Cardiac fibroblast (primary cell): Measurements from ENCODE around the gene ZFP62.
A peak's percentile ranks its signal among the peaks of the same experiment; 100 is the strongest.
"Not testable (repeated sequence)": the region's sequence is repeated elsewhere in the genome, so short reads cannot be mapped to it uniquely, and the experiment has no call there.

Experiments used
- DNase-seq, 2 donors: peaks; one replicate each; pipeline versions ENCODE4 v3.0.0 to v3.0.0-alpha.2; 2010; ENCODE audit warnings: low read depth in 2 of 2
- H3K4me3 ChIP-seq, 2 donors: replicated peaks in 1 of 2; 1 replicate in 1 of 2; 2 replicates in 1 of 2; pipeline ENCODE4 v1.5.1; 2011; ENCODE audit warnings: low read depth in 2 of 2, low read length in 2 of 2, mild to moderate bottlenecking in 2 of 2, moderate library complexity in 1 of 2
- CTCF ChIP-seq: IDR thresholded peaks from one replicate; pipeline ENCODE4 v1.5.1; 2011; ENCODE audit warnings: low read depth, mild to moderate bottlenecking, low read length, inconsistent platforms

ZFP62 gene

GRCh38 chr5:180831139-180832093, 29.7 kb downstream of the ZFP62 start:
- peak; percentile 70 to 79 for DNase-seq
- TF ChIP-seq CTCF: no peak
- H3K4me3 ChIP-seq: peak overlapping the region; percentile 67 to 68

GRCh38 chr5:180830253-180831138, 30.6 kb downstream of the ZFP62 start:
- peak overlapping the region; percentile 67 to 68 for H3K4me3 ChIP-seq
- TF ChIP-seq CTCF: no peak
- peak; percentile 49 to 53 for DNase-seq

GRCh38 chr5:180829726-180830125, 31.4 kb downstream of the ZFP62 start:
- H3K4me3 ChIP-seq: no peak overlapping the region
- no peak for DNase-seq
- no peak for TF ChIP-seq CTCF

- H3K4me3 ChIP-seq: not testable (repeated sequence)
These were observed 32.1 kb downstream of the ZFP62 start for GRCh38 chr5:180828756-180829531.

GRCh38 chr5:180827374-180827773, 33.7 kb downstream of the ZFP62 start:
- not testable (repeated sequence) for DNase-seq, H3K4me3 ChIP-seq

More at GRCh38 chr5:180828756-180829531, 32.1 kb downstream of the ZFP62 start:
- not testable (repeated sequence) for DNase-seq

GRCh38 chr5:180825768-180826525, 35.1 kb downstream of the ZFP62 start:
- H3K4me3 ChIP-seq: no peak overlapping the region
- TF ChIP-seq CTCF: no peak
- peak; percentile 77 to 83 for DNase-seq
